GM12865 (cell line): ENCODE measurements around the gene MCC.

Experiments
- DNase-seq: peaks from one replicate; pipeline ENCODE4 v3.0.0; 2010; ENCODE audit warnings: low read depth
- H3K4me3 ChIP-seq: 2 replicates; pipeline ENCODE4 v1.5.1; 2011; ENCODE audit warnings: mild to moderate bottlenecking, low read depth, low read length, control low read depth
- CTCF ChIP-seq: IDR thresholded peaks from 2 replicates; pipeline ENCODE4 v1.5.1; 2011; ENCODE audit warnings: low read length, control low read depth, low read depth, inconsistent platforms; ENCODE audit not compliant: insufficient read depth; ENCODE audit errors: missing control alignments

Gene MCC

GRCh38 chr5:113147101-113147508, 341.1 kb downstream of the MCC start:
- no peak for DNase-seq

DNA sequence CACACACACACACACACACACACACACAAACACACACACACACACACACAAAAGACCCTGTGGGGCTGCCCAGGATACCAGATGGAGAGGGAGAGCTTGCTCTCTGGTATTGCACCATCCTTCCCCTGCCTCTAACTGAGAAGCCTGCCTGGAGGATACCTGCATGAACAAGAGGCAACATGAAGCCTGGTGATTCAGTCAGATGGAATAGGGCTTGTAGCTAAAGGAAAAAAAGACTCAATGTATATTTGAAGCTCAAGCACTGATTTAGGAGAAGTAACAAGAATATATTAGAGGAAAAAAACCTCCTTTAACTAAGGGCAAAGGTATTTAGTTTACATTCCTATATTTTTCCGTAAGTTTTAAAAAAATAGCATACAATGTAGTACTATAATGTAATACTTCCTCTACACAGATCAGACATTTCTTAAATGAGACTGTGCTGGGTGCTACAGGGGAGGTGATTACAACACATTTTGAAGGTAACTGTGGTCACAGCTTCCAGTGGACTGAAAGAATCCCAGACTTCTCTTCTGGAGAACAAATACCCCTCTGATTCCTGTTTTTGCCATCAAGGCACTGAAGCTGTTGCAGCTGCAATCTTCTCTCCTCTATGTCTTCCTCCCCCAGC, 342.4 kb downstream of the MCC start:
- TF ChIP-seq CTCF: no peak
- DNase-seq: no peak

More at GRCh38 chr5:113147101-113147508, 341.1 kb downstream of the MCC start:
- TF ChIP-seq CTCF: no peak
- H3K4me3 ChIP-seq: no peak overlapping the region

DNA sequence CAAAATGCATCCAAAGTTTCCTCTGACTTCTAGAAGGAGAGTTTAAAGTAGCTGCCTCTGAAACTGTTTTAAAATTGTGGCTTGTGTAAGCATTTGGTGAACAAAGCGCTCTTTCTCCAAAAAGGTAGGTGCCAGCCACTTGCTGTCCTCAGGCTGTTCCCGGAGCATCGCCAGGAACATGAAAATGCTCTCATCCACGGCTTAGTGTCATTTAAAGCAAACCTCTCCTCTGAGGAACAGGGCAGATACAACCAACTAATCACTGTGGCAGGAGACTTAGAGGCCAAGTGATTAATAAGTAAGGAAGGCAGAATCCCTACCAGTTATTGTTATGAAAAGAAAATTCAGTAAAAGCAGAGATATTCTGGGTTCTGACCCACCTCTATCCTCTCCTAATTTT, 346.1 kb downstream of the MCC start:
- no peak for DNase-seq
- no peak for TF ChIP-seq CTCF
- H3K4me3 ChIP-seq: no peak overlapping the region

More for the DNA sequence above, 342.4 kb downstream of the MCC start:
- H3K4me3 ChIP-seq: no peak overlapping the region

- TF ChIP-seq CTCF: no peak
- H3K4me3 ChIP-seq: no peak overlapping the region
- DNase-seq: no peak
Measured at GRCh38 chr5:113140837-113141671, 347.2 kb downstream of the MCC start.

DNA sequence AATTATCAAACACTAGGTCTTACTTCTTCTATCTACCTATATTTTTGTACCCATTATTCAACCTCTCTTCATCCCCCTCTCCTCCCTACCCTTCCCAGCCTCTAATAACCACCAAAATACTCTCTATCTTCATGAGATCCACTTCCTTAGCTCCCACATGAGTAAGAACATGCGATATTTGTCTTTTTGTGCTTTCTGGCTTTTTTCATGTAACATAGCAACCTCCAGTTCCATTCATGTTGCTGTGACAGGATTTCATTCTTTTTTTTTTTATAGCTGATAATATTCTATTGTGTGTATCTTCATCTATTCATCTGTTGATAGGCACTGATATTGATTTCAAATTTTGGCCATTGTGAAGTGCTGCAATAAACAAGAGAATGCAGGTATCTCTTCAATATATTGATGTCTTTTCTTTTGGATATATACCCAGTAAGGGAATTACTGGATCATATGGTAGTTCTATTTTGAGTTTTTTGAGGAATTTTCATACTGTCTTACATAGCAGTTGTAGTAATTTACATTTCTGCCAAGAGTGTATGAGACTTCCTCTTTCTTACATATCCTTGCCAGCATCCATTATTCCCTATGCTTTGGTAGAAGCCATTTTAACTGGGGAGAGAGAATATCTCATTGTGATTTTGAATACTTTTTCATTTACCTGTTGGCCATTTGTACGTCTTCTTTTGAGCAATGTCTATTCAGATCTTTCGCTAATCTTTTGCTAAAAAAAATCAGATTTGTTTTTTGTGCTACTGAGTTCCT, 354.9 kb downstream of the MCC start:
- no peak for DNase-seq
- TF ChIP-seq CTCF: no peak
- H3K4me3 ChIP-seq: no peak overlapping the region

GRCh38 chr5:113132564-113132963, 355.7 kb downstream of the MCC start:
- TF ChIP-seq CTCF: no peak
- H3K4me3 ChIP-seq: no peak overlapping the region
- no peak for DNase-seq
